Middle frontal gyrus (tissue), 1 donor: ENCODE data around the gene HBQ1.
A peak's percentile ranks its signal among the peaks of the same experiment; 100 is the strongest.
"Not testable (repeated sequence)": the region's sequence is repeated elsewhere in the genome, so short reads cannot be mapped to it uniquely, and the experiment has no call there.

ENCODE experiments used
- DNase-seq: peaks from one replicate; pipeline ENCODE4 v3.0.0-alpha.2; 2015; ENCODE audit warnings: low spot score; ENCODE audit errors: extremely low spot score

HBQ1 gene

GRCh38 chr16:204046-204445, 23.8 kb downstream of the HBQ1 start:
- DNase-seq: not testable (repeated sequence)

- DNase-seq: not testable (repeated sequence)
Measured at GRCh38 chr16:209359-209758, 29.1 kb downstream of the HBQ1 start.

- DNase-seq: not testable (repeated sequence)
Measured at GRCh38 chr16:211631-212180, 31.4 kb downstream of the HBQ1 start.

- no peak for DNase-seq
Measured at GRCh38 chr16:212999-213398, 32.7 kb downstream of the HBQ1 start.

GRCh38 chr16:220021-220420, 39.8 kb downstream of the HBQ1 start:
- DNase-seq: no peak

GRCh38 chr16:228151-228851, 48.0 kb downstream of the HBQ1 start:
- DNase-seq: no peak

GRCh38 chr16:228852-229730, 48.8 kb downstream of the HBQ1 start, which contains the start of gene LUC7L:
LUC7L (minus strand) TSS chr16:229449; CDS start chr16:229339, 110 bp downstream.
- DNase-seq: peak; percentile 85

GRCh38 chr16:229731-230281, 49.5 kb downstream of the HBQ1 start:
- DNase-seq: no peak

GRCh38 chr16:230351-230750, 50.1 kb downstream of the HBQ1 start:
- not testable (repeated sequence) for DNase-seq
